Measurements from ENCODE around the gene CFAP45. TPM values are rescaled to one million over a fixed set of nuclear protein-coding genes. Genes with fewer than 3 reads are reported as not detected.

CFAP45 gene
- total and polyA plus RNA-seq, 2 experiments from 2014 or later, result 0.36 TPM; not detected in 1

GRCh38 chr1:159938211-159938852, 38.4 kb upstream of the CFAP45 start:
- TF ChIP-seq NANOG (IDR thresholded peaks at IDR 0.05; ENCODE audit: borderline replicate concordance), result no peak
- no peak for TF ChIP-seq JUNB (IDR thresholded peaks at IDR 0.05; ENCODE audit: unreplicated experiment)
- TF ChIP-seq EZH2phosphoT487 (IDR thresholded peaks at IDR 0.05; ENCODE audit: unreplicated experiment), result no peak
- no peak for TF ChIP-seq CREB1 (CRISPR knock-in tag; IDR thresholded peaks at IDR 0.05; ENCODE audit: low read depth)
- no peak for TF ChIP-seq POLR2AphosphoS5 (IDR thresholded peaks at IDR 0.05; ENCODE audit: low read depth)
- TF ChIP-seq EZH2 (IDR thresholded peaks at IDR 0.05; ENCODE audit: low read depth, unreplicated experiment), result no peak
- TF ChIP-seq ZNF331 (CRISPR knock-in tag; IDR thresholded peaks at IDR 0.05; ENCODE audit: low read depth), result no peak
- TF ChIP-seq ETS1 (IDR thresholded peaks at IDR 0.05), result no peak
- no peak for TF ChIP-seq STAT1 (IDR thresholded peaks at IDR 0.05; ENCODE audit: unreplicated experiment)
- TF ChIP-seq ZNF462 (CRISPR knock-in tag; IDR thresholded peaks at IDR 0.05), result no peak
- no peak for TF ChIP-seq ZNF114 (CRISPR knock-in tag; IDR thresholded peaks at IDR 0.05)
- TF ChIP-seq REST (IDR thresholded peaks at IDR 0.05; ENCODE audit: unreplicated experiment), result no peak
- TF ChIP-seq CTCF (conservative IDR thresholded peaks at IDR 0.05; ENCODE audit: low read depth in 2 of 2), result no peak
- no peak overlapping the region for H3K27ac ChIP-seq (ENCODE audit: low read depth)
- no peak overlapping the region for H2AFZ ChIP-seq
- peaks cover 4% of the 10 kb centered on the region; the same call in 1 of the 2 replicates for H4K20me1 ChIP-seq (replicated peaks; ENCODE audit: insufficient read depth)
- no peaks in the 10 kb centered on the region for H3K79me2 ChIP-seq (replicated peaks; ENCODE audit: insufficient read depth)
- ATAC-seq (no peak), DNase-seq (ENCODE audit: low spot score) (no peak)
- H3K4me1 Mint-ChIP-seq, result peaks cover 37% of the 10 kb centered on the region
- H3K4me2 ChIP-seq, result no peak overlapping the region
- H3K36me3 ChIP-seq (ENCODE audit: insufficient read depth), result 0 out of 2 replicates have a peak, but pooled peaks cover 12% of the 10 kb centered on the region
- no peaks in the 10 kb centered on the region for H3K9me3 Mint-ChIP-seq
- no peak overlapping the region for H3K4me3 Mint-ChIP-seq
- H3K27me3 ChIP-seq (ENCODE audit: insufficient read depth), result no peaks in the 10 kb centered on the region
- peaks cover 43% of the 10 kb centered on the region for H3K36me3 Mint-ChIP-seq (ENCODE audit: low read depth)
- peaks cover 18% of the 10 kb centered on the region for H3K27me3 Mint-ChIP-seq (ENCODE audit: insufficient read depth, low read depth, poor library complexity)
- no peaks in the 10 kb centered on the region for H3K9me2 ChIP-seq (ENCODE audit: insufficient read depth)
- H3K4me3 ChIP-seq, result no peak overlapping the region
- H3K4me1 ChIP-seq (ENCODE audit: insufficient read depth), result peaks cover 19% of the 10 kb centered on the region
- no peaks in the 10 kb centered on the region for H3F3A ChIP-seq (replicated peaks; ENCODE audit: low read depth)
- H3K27ac Mint-ChIP-seq, result no peak overlapping the region

All from GM23338 (cell line).